OCI-LY7 (cell line): ENCODE measurements around the gene DISP1. TPM values are rescaled to one million over a fixed set of nuclear protein-coding genes. Genes with fewer than 3 reads are reported as not detected.
A peak's percentile ranks its signal among the peaks of the same experiment; 100 is the strongest.

Experiments
- BruUV-seq: library from RNA; stranded (reverse); fragments of 400-500 nt; replicated peaks from 2 replicates; lab custom pipeline; 2021; lab: Mats Ljungman, UMichigan
- CTCF ChIA-PET: fragments of 300-600 bp; sonication (Branson Sonifier 250); formaldehyde crosslinking; loops from one replicate; lab custom pipeline; 2022; ENCODE audit warnings: antibody characterized with exemption; ENCODE audit not compliant: unreplicated experiment; lab: Charles Lee
- POLR2A ChIA-PET: fragments of 300-600 bp; sonication (Branson Sonifier 250); formaldehyde crosslinking; loops from one replicate; lab custom pipeline; 2022; ENCODE audit warnings: antibody characterized with exemption; lab: Charles Lee
- DNase-seq: peaks from one replicate; pipeline ENCODE4 v3.0.0-alpha.2; 2015; ENCODE audit warnings: low spot score
- H2AFZ ChIP-seq: fragments of 200-600 bp; sonication (generic), shearing (Covaris generic); 2 replicates; pipeline ENCODE4 v1.6.1; 2014; ENCODE audit warnings: mild to moderate bottlenecking, antibody characterized with exemption, low read length, moderate library complexity
- H3K27ac ChIP-seq: fragments of 200-600 bp; sonication (generic); 2 replicates; pipeline ENCODE4 v1.5.1; 2014; ENCODE audit warnings: mixed run types, low read depth, mild to moderate bottlenecking, moderate library complexity, low read length, inconsistent platforms; ENCODE audit not compliant: poor library complexity, severe bottlenecking
- H3K36me3 ChIP-seq: fragments of 200-600 bp; sonication (generic); 2 replicates; pipeline ENCODE4 v1.6.1; 2014; ENCODE audit warnings: mild to moderate bottlenecking, antibody characterized with exemption, low read length, moderate library complexity, mixed read lengths; ENCODE audit not compliant: insufficient read depth
- H3K4me1 ChIP-seq: fragments of 200-600 bp; sonication (generic); 2 replicates; pipeline ENCODE4 v1.5.1; 2014; ENCODE audit warnings: mild to moderate bottlenecking, low read length; ENCODE audit not compliant: insufficient read depth, poor library complexity, severe bottlenecking
- H3K4me2 ChIP-seq: fragments of 200-600 bp; sonication (generic); 2 replicates; pipeline ENCODE4 v1.6.1; 2014; ENCODE audit warnings: mild to moderate bottlenecking, low read length
- H3K4me3 ChIP-seq: fragments of 200-600 bp; sonication (generic); 2 replicates; pipeline ENCODE4 v1.5.1; 2014; ENCODE audit warnings: mild to moderate bottlenecking, low read depth, low read length; ENCODE audit not compliant: poor library complexity, severe bottlenecking
- H3K79me2 ChIP-seq: fragments of 200-600 bp; sonication (generic); 2 replicates; pipeline ENCODE4 v1.6.1; 2016; ENCODE audit warnings: low read depth, mild to moderate bottlenecking, low read length, moderate library complexity, mixed read lengths; ENCODE audit not compliant: insufficient read depth
- H3K9me2 ChIP-seq: fragments of 200-600 bp; sonication (generic); 2 replicates; pipeline ENCODE4 v1.6.1; 2016; ENCODE audit warnings: mild to moderate bottlenecking, low read length, mixed read lengths; ENCODE audit not compliant: insufficient read depth
- H3K9me3 ChIP-seq: fragments of 200-600 bp; sonication (generic); 2 replicates; pipeline ENCODE4 v1.6.1; 2014; ENCODE audit warnings: mild to moderate bottlenecking, mixed run types, low read length, mixed read lengths
- H4K20me1 ChIP-seq: fragments of 200-600 bp; sonication (generic); 2 replicates; pipeline ENCODE4 v1.6.1; 2014; ENCODE audit warnings: mild to moderate bottlenecking, antibody characterized with exemption, low read length, moderate library complexity, mixed read lengths; ENCODE audit not compliant: insufficient read depth
- EZH2phosphoT487 ChIP-seq: fragments of 200-600 bp; sonication (generic); IDR thresholded peaks from 2 replicates; pipeline ENCODE4 v1.6.1; 2018; ENCODE audit warnings: low read depth, borderline replicate concordance, mild to moderate bottlenecking, mixed run types, antibody characterized with exemption, low read length, moderate library complexity, mixed read lengths
- intact Hi-C: fragments of 100-400 bp; cut with micrococcal nuclease; formaldehyde crosslinking; loops from one replicate; pipeline ENCODE4 v1.10.0; 2022; ENCODE audit not compliant: unreplicated experiment
- total RNA-seq, 2 experiments: library from RNA; depleted of rRNA in 1 of 2; stranded (reverse); fragments of >200 nt in 1 of 2; shearing (Covaris generic) in 1 of 2; gene quantifications; 2 replicates each; pipeline ENCODE4 v1.2.3, GENCODE V29; 2014 to 2022
- TF ChIP-seq, protein P1 (sequence below): fragments of 200-600 bp; sonication (generic); conservative IDR thresholded peaks from 2 replicates; pipeline ENCODE4 v1.5.1; 2014; ENCODE audit warnings: mild to moderate bottlenecking, antibody characterized with exemption, low read length, moderate library complexity, mixed read lengths

DISP1 gene
- total RNA-seq, 2 experiments from 2014 or later, result 0.48 to 1.1 TPM

DNA sequence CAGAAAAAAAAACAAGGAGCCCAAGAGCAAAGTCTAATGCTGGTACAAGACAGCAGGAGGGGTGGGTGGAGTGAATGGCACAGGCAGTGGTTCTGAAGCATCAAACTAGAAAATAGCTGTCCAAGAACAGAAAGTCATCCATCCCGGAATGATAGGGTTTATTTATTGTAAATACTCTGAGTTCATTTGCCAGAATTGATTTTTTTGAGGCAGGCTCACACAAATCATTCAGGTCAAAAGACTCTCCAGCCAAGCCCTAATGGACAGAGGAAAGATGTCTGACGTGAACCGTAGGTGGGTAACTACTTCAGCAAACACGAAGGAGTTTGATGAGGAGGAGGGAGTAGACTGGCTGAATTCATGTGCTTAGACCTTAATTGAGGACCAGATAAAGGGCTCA, 13.8 kb upstream of the DISP1 start:
- Histone ChIP-seq H3K9me2 (no peaks in the 10 kb centered on the region), H3K4me3 (no peak overlapping the region), H3K9me3 (no peaks in the 10 kb centered on the region), H4K20me1 (no peaks in the 10 kb centered on the region), H3K4me1 (no peaks in the 10 kb centered on the region), H3K79me2 (no peaks in the 10 kb centered on the region), H2AFZ (no peak overlapping the region), H3K27ac (no peak overlapping the region), H3K36me3 (no peaks in the 10 kb centered on the region), H3K4me2 (no peak overlapping the region)
- DNase-seq, result no peak
- no TSS peak for BruUV-seq
- TF ChIP-seq, protein P1, sequence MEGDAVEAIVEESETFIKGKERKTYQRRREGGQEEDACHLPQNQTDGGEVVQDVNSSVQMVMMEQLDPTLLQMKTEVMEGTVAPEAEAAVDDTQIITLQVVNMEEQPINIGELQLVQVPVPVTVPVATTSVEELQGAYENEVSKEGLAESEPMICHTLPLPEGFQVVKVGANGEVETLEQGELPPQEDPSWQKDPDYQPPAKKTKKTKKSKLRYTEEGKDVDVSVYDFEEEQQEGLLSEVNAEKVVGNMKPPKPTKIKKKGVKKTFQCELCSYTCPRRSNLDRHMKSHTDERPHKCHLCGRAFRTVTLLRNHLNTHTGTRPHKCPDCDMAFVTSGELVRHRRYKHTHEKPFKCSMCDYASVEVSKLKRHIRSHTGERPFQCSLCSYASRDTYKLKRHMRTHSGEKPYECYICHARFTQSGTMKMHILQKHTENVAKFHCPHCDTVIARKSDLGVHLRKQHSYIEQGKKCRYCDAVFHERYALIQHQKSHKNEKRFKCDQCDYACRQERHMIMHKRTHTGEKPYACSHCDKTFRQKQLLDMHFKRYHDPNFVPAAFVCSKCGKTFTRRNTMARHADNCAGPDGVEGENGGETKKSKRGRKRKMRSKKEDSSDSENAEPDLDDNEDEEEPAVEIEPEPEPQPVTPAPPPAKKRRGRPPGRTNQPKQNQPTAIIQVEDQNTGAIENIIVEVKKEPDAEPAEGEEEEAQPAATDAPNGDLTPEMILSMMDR, result no peak
- no peak for TF ChIP-seq EZH2phosphoT487
- CTCF ChIA-PET, result no interaction called here
- intact Hi-C loops, result no loop called here
- POLR2A ChIA-PET, result no interaction called here

DNA sequence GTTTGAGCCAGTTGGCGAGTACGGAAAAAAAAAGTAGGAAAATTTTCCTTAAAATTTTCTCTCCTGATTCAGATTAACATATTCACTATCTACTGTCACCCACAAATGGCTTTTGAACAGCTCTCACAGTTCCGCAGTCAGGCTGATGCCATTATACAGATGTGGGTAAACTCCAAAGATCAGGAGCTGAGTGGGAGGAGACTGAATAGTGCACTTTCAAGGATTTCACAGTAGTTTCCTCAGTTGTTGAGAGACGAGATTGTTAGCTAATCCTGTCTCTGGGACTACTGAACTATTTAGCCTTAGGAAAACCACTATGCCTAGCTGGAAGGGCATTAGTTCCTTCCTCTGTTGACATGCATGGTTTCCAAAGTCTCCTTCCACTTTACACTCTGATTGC, 3.2 kb upstream of the DISP1 start:
- peaks cover 16% of the 10 kb centered on the region for H3K4me1 ChIP-seq
- H3K4me3 ChIP-seq, result no peak overlapping the region
- no peaks in the 10 kb centered on the region for H4K20me1 ChIP-seq
- no peak for DNase-seq
- no peaks in the 10 kb centered on the region for H3K9me3 ChIP-seq
- no TSS peak for BruUV-seq
- H3K4me2 ChIP-seq, result no peak overlapping the region
- no peaks in the 10 kb centered on the region for H3K36me3 ChIP-seq
- no peaks in the 10 kb centered on the region for H3K9me2 ChIP-seq
- no peak overlapping the region for H3K27ac ChIP-seq
- intact Hi-C loops, result no loop called here
- POLR2A ChIA-PET, result no interaction called here
- TF ChIP-seq, protein P1, result no peak
- no peak for TF ChIP-seq EZH2phosphoT487
- H2AFZ ChIP-seq, result no peak overlapping the region
- CTCF ChIA-PET, result no interaction called here
- no peaks in the 10 kb centered on the region; the same call in 1 of the 2 replicates for H3K79me2 ChIP-seq

DNA sequence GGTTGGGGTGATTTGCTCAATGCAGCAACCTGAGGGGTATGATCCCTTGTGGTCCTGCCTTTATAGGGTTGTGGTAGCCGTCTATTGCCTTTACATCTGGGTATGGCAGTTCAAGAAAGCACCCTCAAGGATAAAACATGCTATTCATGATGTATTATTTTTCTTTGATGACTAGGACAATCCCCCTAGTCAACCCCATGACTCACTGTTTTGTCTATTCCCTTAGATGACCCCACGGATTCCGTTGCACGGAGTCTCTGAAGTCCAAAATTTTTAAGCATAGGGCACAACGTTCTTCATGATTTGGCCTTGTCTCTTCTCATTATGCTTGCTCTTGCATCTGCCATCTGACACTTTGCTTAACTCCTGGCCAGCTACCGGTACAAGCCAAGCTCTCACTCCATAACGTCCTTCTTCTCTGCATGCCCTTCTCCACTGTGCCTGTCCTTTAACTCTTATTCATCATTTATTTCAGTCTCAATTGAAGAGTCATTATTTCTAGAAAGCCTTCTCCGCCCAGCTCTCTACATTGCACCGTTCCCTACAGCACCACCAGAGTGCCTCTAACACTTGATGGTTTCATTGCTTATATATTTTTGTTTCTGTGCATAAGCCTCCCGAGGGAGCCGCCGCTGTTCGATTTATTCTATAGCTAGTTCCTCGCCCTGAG, 838 bp upstream of the DISP1 start:
- Histone ChIP-seq H3K4me2 (peak overlapping the region; percentile 76), H3K4me3 (peak overlapping the region; percentile 77), H3K79me2 (no peaks in the 10 kb centered on the region; the same call in none of the 2 replicates), H4K20me1 (no peaks in the 10 kb centered on the region), H3K27ac (no peak overlapping the region), H3K9me2 (no peaks in the 10 kb centered on the region), H3K9me3 (no peaks in the 10 kb centered on the region), H3K4me1 (peaks cover 16% of the 10 kb centered on the region), H2AFZ (peak overlapping the region; percentile 100), H3K36me3 (no peaks in the 10 kb centered on the region)
- POLR2A ChIA-PET, result no interaction called here
- CTCF ChIA-PET, result no interaction called here
- intact Hi-C loops, result no loop called here
- BruUV-seq, result no TSS peak
- DNase-seq, result no peak
- no peak for TF ChIP-seq EZH2phosphoT487
- TF ChIP-seq, protein P1, result no peak
